CD4-positive, alpha-beta T cell treated with Interleukin-10 for 1 hour (primary cell): ENCODE measurements around the gene IFT22.
"Not testable (repeated sequence)": the region's sequence is repeated elsewhere in the genome, so short reads cannot be mapped to it uniquely, and the experiment has no call there.

ENCODE experiments used
- DNase-seq: peaks from one replicate; pipeline ENCODE4 v3.0.0-alpha.2; 2020

Gene IFT22

GRCh38 chr7:101321491-101322401 lies at the start of gene IFT22:
Gene IFT22, minus strand, starts transcription at chr7:101321812. Its CDS starts 103 bp downstream, at chr7:101321709.
- DNase-seq, result peak; percentile 87

- peak; percentile 3 for DNase-seq
Observed at GRCh38 chr7:101370836-101371235, 49.2 kb upstream of the IFT22 start.

- no peak for DNase-seq
Observed at GRCh38 chr7:101368422-101369165, 47.0 kb upstream of the IFT22 start.

- no peak for DNase-seq
Observed at GRCh38 chr7:101367676-101368075, 46.1 kb upstream of the IFT22 start.

- no peak for DNase-seq
Observed at GRCh38 chr7:101365956-101366355, 44.3 kb upstream of the IFT22 start.

GRCh38 chr7:101363734-101364374 lies 42.2 kb upstream of the IFT22 start:
- DNase-seq, result peak; percentile 68

GRCh38 chr7:101363196-101363733 lies 41.7 kb upstream of the IFT22 start:
- DNase-seq, result no peak

- DNase-seq, result peak; percentile 1
Observed at GRCh38 chr7:101362334-101363195, 41.0 kb upstream of the IFT22 start, which contains the start of gene COL26A1. Gene COL26A1, plus strand, starts transcription at chr7:101362875. Its CDS starts 158 bp downstream, at chr7:101363033.

GRCh38 chr7:101357433-101357832 lies 35.8 kb upstream of the IFT22 start:
- DNase-seq, result no peak

GRCh38 chr7:101352920-101353308 lies 31.3 kb upstream of the IFT22 start:
- DNase-seq, result no peak

- not testable (repeated sequence) for DNase-seq
Observed at GRCh38 chr7:101349300-101349699, 27.7 kb upstream of the IFT22 start.

- DNase-seq, result not testable (repeated sequence)
Observed at GRCh38 chr7:101348456-101349067, 26.9 kb upstream of the IFT22 start.

- no peak for DNase-seq
Observed at GRCh38 chr7:101347477-101347876, 25.9 kb upstream of the IFT22 start.

- no peak for DNase-seq
Observed at GRCh38 chr7:101342892-101343291, 21.3 kb upstream of the IFT22 start.

- no peak for DNase-seq
Observed at GRCh38 chr7:101340379-101340778, 18.8 kb upstream of the IFT22 start.

GRCh38 chr7:101333912-101334311 lies 12.3 kb upstream of the IFT22 start:
- no peak for DNase-seq

GRCh38 chr7:101332026-101332425 lies 10.4 kb upstream of the IFT22 start:
- DNase-seq, result no peak

- DNase-seq, result no peak
Observed at GRCh38 chr7:101330011-101330484, 8.4 kb upstream of the IFT22 start.

GRCh38 chr7:101328159-101328558 lies 6.5 kb upstream of the IFT22 start:
- no peak for DNase-seq

GRCh38 chr7:101319401-101319800 lies 2.2 kb downstream of the IFT22 start:
- DNase-seq, result no peak

GRCh38 chr7:101315336-101315735 lies 6.3 kb downstream of the IFT22 start:
- peak; percentile 55 for DNase-seq
